MV-4-11 (cell line): ENCODE measurements around the gene PTPRK.

Experiments
- DNase-seq: peaks from one replicate; lab custom pipeline; 2025; lab: John Stamatoyannopoulos, UW

The PTPRK gene

DNA sequence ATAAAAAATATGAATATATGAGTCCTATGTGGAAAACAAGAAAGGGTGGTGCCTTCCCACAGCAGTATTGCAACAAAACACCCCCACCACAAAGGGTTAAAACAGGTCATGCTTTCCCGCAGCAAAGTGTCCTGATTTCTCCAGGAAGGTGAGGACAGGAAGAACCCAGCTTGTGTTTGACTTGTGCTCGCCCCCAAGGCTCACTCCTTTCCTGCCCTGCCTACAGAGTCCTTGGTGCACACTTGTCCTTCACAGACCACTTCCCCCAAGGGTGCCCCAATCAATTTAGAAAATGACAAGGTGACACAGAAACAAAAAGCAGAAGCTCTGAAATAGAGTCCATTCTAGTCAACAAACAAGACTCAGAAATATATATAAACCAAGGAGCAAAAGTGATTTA lies 237.4 kb downstream of the PTPRK start:
- peak; percentile 6 for DNase-seq

DNA sequence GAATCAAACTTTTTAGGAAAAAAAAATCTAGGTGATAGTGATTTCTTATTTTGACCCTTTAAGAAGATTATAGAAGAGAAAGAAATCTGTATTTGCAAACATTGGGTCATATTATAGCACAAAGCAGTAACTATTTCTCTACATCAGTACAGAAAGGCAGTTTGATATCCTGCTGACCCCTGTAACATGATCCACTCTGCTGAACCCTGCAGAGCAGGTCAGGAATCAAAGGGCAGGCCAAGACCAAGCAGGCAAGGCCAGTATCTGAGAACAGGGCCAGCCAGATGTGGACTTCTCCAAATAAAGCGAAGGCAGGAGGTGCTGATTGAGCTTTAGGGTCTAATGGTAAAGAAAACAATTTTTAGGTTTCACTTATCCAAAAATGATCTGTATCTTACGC lies 239.4 kb downstream of the PTPRK start:
- DNase-seq: no peak

DNA sequence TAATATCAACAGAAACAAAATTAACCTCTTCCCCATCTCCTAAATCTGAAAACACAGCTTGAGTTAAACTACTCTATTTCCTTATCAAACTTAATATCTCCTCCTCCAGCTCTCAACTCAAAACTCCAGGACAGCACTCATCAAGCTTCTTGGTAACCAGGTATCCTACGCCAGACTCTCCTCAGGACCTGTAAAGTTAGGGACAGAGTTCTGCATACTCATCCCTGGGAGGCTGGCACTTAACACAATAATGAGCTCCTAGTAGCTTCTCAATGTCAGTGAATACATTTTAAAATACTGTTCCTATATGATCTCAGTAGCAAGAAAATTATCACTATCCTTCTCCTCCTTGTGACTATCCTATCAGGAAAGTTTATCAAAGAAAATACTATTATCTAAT lies 240.3 kb downstream of the PTPRK start:
- no peak for DNase-seq

DNA sequence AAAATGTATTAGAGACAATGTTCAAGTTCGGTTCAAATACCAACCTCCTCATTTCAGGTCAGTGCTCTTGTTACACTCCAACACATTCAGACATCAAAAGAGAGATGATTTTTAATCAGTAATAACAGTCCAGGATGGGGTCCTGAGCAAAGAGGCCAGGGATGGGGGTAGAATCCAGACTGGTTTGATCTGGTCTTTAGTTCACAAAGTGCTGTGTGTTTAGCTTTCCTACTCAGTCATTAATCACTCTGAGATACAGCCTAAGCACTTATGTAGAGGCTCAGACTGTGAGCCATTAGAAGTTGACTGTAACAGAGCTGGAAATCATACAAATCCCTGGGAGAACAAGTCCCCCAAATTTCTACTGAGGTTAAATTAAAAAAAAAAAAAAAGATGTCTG lies 241.6 kb downstream of the PTPRK start:
- DNase-seq: no peak

DNA sequence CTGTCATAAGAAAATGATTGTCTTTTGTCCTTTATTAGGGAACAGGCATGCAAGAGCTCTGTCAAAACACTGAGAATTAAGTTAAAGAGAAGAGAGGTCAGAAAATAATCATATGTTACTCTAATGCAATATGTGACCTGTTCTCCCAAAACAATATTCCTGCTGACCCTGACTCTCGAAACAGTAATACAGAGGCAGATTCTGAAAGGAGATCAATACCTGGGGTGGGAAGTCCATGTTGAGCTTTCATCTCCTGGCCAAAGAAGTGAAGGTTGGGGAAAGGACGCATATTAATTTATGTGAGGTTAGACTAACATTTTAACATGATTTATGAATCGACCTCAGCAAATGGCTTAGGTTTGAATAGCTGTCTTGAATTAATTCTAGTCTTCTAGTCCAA lies 243.0 kb downstream of the PTPRK start:
- no peak for DNase-seq

DNA sequence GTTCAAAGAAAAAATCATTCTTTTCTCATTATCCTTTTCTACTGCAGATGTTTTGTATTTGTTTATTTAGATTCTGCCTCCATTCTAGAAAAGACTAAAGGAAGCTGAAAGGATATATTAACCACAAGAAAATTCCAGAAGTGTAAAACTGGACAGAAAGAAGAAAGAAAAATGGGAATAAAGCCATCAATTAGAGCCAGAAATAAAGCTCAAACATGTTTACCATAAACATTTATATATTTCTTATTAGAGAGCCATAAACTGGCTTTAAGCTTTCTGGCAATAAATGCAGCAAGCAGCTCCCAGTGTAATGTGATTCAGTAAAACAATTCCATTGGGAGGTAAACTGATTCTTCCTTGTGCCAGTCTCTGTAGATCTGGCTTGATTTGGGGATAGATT lies 244.1 kb downstream of the PTPRK start:
- no peak for DNase-seq

DNA sequence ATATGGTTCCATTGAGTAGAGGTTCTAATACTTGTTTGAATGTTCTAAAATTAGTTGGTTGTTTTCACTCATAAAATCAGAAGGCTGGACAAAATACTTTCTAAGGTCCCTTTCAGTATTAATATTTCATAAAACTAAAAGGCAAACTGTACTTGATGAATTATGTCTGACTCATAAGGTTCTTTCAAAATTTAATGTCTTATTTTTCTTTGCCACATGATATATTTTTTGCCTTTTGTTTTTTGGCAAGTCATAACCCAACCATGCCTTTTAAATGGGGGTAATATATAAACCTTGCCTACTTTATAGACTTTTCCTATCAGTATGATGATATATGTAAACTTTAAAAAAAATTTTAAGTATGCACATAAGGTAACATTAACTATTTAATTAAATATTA lies 244.7 kb downstream of the PTPRK start:
- no peak for DNase-seq

DNA sequence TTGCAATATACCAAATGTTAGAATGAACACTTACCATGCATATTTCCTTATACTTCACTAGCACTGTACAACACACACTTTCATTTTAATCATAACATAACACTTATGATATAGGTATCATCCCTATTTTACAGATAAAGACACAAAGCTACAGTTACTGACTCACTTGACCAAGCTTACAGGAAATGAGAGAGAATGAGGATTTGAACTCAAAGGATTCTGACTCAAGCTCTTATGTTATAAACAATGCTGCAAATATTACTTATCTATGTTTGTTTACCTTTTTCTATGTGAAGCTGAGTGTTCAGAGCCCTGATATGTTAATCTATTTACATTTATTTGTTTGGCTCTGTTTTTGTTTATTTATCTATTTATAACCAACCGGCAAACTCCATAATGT lies 245.4 kb downstream of the PTPRK start:
- DNase-seq: no peak

DNA sequence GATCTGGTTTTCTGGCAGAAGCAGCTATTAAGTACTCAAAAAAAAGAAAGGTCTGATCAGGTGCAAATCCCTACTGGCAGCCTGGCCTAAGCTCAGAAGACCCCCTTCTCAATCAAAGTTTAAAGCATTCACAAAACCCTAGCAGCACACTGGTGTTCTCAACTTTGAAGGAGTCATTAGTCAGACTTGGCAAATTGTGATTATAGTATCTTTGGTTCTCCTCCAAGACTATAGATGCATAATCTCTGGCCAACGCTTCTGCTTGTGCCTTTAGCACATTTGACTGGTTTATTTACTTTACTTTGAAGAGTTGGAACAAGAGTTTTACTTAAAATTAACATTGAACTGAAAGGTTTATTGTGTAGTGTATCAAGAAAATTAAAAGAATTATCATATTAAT lies 248.9 kb downstream of the PTPRK start:
- no peak for DNase-seq

DNA sequence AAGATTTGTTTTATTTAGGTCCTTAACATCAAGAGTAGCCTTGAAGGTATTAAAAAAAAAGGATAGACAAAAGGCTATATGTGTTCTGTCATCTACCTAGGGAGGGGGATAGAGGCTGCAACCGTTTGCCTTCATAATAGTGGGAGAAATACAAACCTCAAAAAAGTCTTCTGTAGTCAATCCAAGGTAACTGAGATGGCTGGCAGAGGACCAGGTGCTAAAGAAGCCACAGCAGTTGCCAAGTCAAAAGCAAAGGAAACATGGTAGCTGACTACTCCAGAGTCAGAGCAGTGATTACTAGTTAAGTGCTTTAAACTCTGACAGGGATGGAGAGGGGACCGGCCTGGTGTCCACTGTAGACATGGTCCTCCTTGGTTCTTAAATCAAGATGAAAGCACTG lies 249.4 kb downstream of the PTPRK start:
- DNase-seq: no peak

DNA sequence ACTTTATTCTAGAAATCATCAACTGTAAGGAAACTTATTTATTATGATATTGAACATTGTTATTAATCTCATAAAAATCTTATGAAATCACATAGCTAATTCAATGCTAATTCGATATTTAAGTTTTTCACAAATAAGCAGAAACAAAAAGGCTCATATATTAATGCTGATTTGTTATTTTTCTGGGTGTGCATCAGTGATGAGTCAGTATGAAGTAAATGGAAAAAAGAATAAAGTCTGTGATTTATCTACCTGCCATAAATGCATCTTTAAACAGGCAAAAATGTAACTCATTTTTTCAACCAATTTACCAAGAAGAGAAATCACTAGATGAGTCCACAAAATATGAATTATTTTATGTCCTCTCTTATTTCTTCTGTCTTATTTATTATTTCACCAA lies 253.5 kb downstream of the PTPRK start:
- no peak for DNase-seq

DNA sequence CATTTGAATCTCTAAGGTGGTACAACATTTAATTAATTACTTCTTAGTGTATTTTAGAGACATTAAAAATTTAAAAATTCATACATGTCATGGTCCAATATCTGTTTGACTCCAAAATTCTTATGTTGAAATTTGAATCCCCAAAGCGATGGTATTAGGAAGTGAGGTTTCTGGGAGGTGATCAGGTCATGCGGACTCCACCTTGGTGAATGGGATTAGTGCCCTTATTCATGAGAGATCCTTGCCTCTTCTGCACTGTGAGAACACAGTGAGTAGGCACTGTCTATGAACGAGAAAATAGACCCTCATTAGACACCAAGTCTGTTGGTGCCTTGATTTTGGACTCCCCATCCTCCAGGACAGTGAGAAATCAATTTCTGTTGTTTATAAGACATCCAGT lies 254.7 kb downstream of the PTPRK start:
- no peak for DNase-seq

DNA sequence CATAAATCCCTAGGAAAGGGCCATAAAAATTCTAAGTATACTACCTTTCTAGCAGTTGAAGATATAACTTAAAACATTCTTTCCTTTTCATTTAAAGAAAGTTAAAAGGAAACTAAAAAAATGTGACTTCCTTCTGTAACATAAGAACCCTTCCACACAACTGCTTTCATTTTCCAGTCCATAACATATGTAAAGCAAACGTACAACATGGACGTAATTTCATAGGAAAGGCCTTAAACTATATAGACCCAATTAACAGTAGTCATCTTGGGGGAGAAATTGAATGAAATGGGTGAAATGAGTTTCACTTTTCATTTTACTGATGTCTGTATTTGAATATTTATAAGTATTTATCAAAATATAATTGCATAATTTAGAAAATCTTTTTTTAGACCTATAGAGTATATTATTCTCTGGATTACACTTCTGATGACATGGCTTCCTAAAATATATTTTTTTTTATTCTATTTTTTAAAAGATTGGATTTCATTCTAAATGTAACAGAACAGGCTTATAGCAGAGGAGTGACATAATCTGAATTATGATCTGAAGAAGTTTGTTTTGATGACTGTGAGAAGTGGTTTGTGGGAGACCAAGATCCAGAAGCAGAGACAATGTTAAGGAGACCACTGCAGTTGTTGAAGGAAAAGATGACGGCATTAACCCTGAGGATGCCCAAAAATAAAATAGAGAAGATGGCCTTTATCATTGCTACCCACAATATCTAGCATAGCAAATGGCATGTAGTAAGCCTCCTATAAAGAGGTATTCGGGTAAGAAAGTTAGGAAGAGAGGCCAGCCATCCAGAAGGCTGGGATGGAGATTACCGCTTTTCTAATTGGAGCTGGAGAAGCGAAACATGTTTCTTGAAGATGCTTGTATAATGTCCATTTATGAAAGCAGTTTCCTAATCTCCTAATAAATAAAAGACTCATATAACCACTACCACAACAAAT lies 260.4 kb downstream of the PTPRK start:
- DNase-seq: no peak

DNA sequence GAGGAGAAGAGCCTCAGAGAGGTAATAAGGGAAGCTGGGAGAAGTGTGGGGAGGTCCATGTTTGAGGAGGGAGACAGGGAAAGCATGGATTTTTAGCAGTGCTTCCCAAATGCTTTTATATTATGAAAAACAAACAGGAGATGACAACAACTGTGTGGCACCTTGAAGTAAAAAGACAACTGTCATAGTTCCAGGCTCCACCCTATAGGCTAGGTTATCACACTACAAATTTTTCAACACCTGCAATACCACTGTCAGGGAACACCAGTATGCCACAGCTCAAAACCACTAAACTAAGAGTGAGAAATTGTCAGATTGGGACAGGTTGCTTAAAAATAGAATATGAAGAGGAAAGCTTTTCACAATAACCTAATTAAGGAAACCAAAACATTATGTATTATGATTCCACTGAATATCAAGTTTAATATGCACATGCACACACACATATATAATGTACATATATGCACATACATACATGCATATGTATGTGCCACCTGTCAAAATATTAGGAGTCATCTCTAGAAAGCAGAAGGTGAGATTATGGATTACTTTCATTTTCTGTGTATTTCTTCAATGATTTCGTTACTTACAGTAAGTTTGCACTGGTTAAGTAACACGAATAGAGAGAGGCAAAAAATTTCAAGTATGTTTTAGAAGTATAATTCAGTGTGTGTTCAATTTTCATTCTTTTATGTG lies 261.2 kb downstream of the PTPRK start:
- no peak for DNase-seq

DNA sequence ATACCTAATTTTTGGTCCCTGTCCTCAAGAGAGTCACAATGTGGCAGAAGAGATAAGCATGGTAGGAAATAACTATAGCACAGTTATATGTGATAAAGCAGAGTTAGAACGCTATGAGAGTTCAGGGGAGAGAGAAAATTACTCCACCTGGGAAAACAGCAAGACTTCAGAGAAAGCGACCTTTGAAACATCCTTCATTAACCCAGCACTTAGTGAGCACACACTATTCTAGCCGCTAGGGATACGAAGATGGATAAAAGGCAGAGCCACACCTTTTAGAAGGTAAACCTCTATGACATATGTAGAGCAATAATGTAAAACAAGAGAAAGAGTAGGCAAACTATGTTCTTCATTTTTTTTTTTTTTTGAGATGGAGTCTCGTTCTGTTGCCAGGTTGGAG lies 264.3 kb downstream of the PTPRK start:
- no peak for DNase-seq

DNA sequence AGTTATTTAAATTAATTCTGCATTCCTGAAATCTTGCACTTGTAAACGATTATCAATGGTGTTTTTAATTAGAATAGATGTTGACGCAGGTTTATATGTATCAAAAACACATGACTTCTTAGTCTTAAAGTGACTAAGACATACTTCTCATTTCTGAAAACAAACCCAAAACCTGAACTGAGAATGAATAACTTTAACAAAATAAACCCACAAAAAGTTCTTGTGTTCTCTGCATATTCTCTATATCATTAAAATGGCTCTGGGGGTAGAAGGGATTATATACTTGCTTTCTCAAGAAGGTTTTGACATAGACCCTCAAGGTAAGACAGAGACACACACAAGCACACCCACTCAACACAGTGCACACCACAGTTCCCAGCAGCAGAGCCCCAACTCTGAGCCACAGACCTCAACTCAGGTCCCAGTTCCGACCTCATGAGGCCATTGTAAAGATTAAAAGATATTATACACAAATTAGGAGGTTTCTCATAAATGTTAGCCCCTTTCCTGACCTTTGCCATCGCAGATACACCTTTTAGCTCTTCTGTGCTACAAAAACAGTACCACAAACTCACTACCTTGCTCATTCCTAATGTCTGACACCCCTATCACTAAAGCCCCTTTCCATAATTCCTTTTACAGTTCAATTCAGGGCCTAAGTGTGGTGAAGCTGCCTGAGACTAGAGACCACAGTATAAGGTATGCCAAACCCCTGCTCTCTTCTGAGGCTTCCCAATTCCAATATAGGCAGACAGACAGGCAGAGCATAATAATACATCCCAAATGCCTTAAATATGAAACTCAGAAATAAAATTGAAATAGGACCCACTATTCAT lies 267.8 kb downstream of the PTPRK start:
- no peak for DNase-seq

DNA sequence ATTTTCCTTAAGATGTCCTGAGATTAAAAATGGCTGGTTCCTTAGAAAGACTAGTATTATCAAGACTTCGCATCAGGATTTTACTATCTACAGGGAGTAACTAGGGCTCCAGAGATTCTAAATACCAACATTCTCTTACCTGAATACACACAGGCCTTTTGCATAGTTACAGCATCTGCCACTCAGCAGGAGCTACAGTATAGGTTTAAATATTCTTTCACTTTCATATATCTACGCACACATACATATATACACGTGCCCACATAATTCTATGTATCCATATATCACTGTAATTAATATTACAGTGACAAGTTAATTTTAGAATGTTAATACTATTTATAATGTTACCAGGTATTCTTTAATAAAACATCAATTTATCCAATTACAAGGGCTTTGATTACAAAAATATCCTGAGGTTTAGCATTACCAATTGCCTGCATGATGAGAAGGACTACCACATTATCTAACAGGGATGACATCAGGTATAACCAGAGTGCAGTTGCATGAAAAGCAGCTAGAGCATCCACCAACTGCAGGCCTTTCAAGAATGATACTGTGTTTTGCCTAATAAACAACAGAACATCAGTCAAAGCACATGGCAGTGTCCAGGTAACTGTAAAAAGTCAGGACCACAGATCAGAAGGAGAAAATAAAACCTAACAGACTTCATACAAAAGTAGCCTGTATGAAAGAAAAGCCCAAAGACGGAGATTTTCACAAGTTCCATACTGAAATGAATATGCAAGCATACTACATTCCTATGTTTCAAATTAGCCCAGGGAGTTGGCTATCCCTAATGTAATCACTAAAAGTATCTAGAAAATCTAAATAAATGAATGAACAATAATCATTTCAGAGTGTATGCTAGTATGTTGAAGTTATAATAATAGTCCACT lies 268.7 kb downstream of the PTPRK start:
- no peak for DNase-seq

DNA sequence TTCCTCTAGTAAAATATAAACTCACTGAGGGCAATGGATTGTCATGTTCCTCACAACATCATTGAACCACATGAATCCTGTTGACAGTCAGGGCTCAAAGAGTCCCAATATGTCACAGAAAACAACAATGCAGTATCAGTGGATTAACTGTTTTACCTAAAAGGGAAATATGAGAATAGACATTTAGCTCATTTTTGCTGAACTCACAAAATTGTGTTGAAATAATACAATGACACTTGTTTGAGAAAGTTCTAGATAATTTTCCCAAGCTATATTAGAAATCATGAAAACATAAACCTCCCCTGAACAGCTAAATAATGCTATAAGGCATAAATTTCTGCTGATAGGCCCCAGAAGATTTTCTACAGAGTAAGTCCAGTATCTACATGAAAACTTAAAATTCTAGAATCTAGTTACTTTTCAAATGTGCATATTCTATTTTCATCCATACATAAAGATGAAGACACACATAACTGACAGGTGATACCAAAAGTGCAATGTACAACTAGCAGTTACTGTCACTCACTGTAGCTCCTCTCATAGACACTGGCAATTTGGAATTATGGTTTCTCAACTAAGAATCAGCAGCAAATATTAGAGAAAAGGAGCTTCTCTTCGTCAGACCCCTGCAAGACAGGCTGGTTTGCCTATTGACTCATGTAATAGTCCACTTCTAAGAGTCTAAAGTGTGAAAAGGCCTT lies 269.9 kb downstream of the PTPRK start:
- DNase-seq: no peak

DNA sequence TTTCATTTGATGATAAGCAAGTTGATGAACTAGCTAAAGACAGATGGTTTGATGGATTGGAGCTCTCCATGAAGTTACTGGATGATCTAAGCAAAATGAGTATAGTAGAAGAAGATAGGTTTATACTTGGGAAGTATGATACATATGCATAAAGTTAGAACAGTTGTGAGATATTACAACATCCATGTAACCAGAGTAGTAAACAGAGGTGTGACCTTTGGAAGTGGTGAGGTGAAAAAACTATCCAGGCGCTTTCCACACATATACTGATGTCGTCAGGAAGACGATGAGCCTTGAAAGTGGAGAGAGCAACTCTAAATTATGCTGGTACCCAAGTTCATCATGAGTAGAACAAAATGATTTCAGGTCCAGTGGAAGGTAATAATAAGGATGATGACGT lies 271.0 kb downstream of the PTPRK start:
- DNase-seq: no peak

DNA sequence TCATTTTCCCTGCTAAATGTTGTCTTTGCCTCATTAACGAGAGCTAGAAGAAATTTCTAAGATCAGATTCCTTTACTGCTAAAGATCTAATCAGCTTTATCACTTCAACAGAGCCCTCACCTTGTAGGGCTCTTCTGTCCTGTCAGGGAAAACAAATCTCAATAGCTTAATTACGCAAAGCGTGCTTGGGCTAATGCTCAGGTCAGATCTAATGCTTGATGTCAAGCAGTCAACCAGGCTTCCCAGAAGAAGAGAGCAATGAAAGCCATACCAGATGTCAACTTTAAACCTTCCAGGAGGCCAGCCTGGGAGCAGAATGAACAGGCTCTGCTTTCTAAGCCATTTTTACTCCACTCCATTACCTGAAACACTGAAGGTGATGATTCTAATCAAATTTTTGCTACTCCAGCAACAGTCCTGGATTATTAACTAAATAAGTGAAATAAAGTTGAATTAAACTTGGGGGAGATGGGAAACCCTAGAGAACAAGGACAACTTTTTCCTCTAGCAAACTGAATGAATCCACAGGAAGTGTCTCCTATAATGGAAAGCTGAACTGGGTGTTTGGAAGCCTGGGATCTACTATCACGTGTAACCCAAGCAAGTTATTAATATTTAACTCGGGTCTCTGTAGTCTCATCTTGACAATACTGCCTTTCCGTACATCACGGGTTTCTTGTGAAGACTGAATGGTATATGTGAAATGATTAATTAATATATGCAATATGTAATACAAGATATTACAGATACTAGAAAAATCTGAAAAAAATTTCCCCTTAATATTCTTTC lies 273.7 kb downstream of the PTPRK start:
- DNase-seq: no peak
